GM23338 (cell line): ENCODE results near the gene ADD3. TPM values are rescaled to one million over a fixed set of nuclear protein-coding genes. Genes with fewer than 3 reads are reported as not detected.

Experiments
- ATAC-seq: fragments of 200-7000 bp; cut with Tn5 transposase; 3 replicates; pipeline ENCODE4 v1.9.1; 2020
- DNase-seq: peaks from one replicate; pipeline ENCODE4 v3.0.0-alpha.2; 2015; ENCODE audit warnings: low spot score
- H2AFZ ChIP-seq: fragments of 200-600 bp; sonication (generic); 2 replicates; pipeline ENCODE4 v1.8.0; 2016; ENCODE audit warnings: antibody characterized with exemption, mild to moderate bottlenecking, moderate library complexity
- H3F3A ChIP-seq: fragments of 200-600 bp; sonication (generic); replicated peaks from 2 replicates; pipeline ENCODE4 v1.8.0; 2017; ENCODE audit warnings: antibody characterized with exemption, mixed run types, low read depth
- H3K27ac ChIP-seq: fragments of 200-600 bp; sonication (generic); 2 replicates; pipeline ENCODE4 v1.6.1; 2016; ENCODE audit warnings: low read depth
- H3K27me3 ChIP-seq: fragments of 200-600 bp; sonication (generic); 2 replicates; pipeline ENCODE4 v1.8.0; 2016; ENCODE audit warnings: mild to moderate bottlenecking, mixed run types, moderate library complexity; ENCODE audit not compliant: insufficient read depth
- H3K36me3 ChIP-seq: fragments of 200-600 bp; sonication (generic); 2 replicates; pipeline ENCODE4 v1.8.0; 2016; ENCODE audit warnings: mild to moderate bottlenecking; ENCODE audit not compliant: insufficient read depth
- H3K4me1 ChIP-seq: fragments of 200-600 bp; sonication (generic); 2 replicates; pipeline ENCODE4 v1.8.0; 2016; ENCODE audit warnings: mild to moderate bottlenecking, moderate library complexity; ENCODE audit not compliant: insufficient read depth
- H3K4me2 ChIP-seq: fragments of 200-600 bp; sonication (generic); 2 replicates; pipeline ENCODE4 v1.7.1; 2017; ENCODE audit warnings: mixed run types
- H3K4me3 ChIP-seq: fragments of 200-600 bp; sonication (generic); 2 replicates; pipeline ENCODE4 v1.6.1; 2016; ENCODE audit warnings: mixed run types
- H3K79me2 ChIP-seq: fragments of 200-600 bp; sonication (generic); replicated peaks from 2 replicates; pipeline ENCODE4 v1.8.0; 2017; ENCODE audit warnings: mild to moderate bottlenecking; ENCODE audit not compliant: insufficient read depth
- H3K9me2 ChIP-seq: fragments of 200-600 bp; sonication (generic); 2 replicates; pipeline ENCODE4 v1.8.0; 2017; ENCODE audit not compliant: insufficient read depth
- H4K20me1 ChIP-seq: fragments of 200-600 bp; sonication (generic); replicated peaks from 2 replicates; pipeline ENCODE4 v1.8.0; 2017; ENCODE audit warnings: mild to moderate bottlenecking; ENCODE audit not compliant: insufficient read depth
- H3K27ac Mint-ChIP-seq: 2 replicates; pipeline ENCODE4 v1.8.0; 2020; ENCODE audit warnings: inconsistent platforms, mild to moderate bottlenecking, moderate library complexity, mixed read lengths
- H3K27me3 Mint-ChIP-seq: 3 replicates; pipeline ENCODE4 v1.8.0; 2022; ENCODE audit warnings: low read depth, mild to moderate bottlenecking, moderate library complexity, mixed read lengths, inconsistent platforms; ENCODE audit not compliant: insufficient read depth, poor library complexity
- H3K36me3 Mint-ChIP-seq: 3 replicates; pipeline ENCODE4 v1.8.0; 2021; ENCODE audit warnings: low read depth, mild to moderate bottlenecking, inconsistent platforms, moderate library complexity, mixed read lengths
- H3K4me1 Mint-ChIP-seq: 3 replicates; pipeline ENCODE4 v1.8.0; 2020; ENCODE audit warnings: mild to moderate bottlenecking, inconsistent platforms, mixed read lengths
- H3K4me3 Mint-ChIP-seq: 3 replicates; pipeline ENCODE4 v1.8.0; 2021; ENCODE audit warnings: moderate library complexity, mild to moderate bottlenecking, inconsistent platforms, mixed read lengths
- H3K9me3 Mint-ChIP-seq: 3 replicates; pipeline ENCODE4 v1.8.0; 2020; ENCODE audit warnings: moderate library complexity, mild to moderate bottlenecking, inconsistent platforms, mixed read lengths
- CREB1 ChIP-seq: fragments of 250-450 bp; sonication (Bioruptor Pico); IDR thresholded peaks from 2 replicates; pipeline ENCODE4 v1.5.0; 2020; ENCODE audit warnings: low read depth, mild to moderate bottlenecking, moderate library complexity
- CTCF ChIP-seq, 2 experiments: fragments of 200-600 bp in 1 of 2; sonication (generic) in 1 of 2; conservative IDR thresholded peaks; 2 replicates each; pipeline versions ENCODE4 v1.5.1 to v1.6.1; 2016 to 2017; ENCODE audit warnings: antibody characterized with exemption in 2 of 2, low read depth in 2 of 2, mild to moderate bottlenecking in 2 of 2, moderate library complexity in 1 of 2
- ETS1 ChIP-seq: IDR thresholded peaks from 2 replicates; pipeline ENCODE4 v1.6.1; 2016; ENCODE audit warnings: antibody characterized with exemption
- EZH2 ChIP-seq: fragments of 200-600 bp; sonication (generic); IDR thresholded peaks from one replicate; pipeline ENCODE4 v1.8.0; 2017; ENCODE audit warnings: antibody characterized with exemption, mild to moderate bottlenecking, low read depth; ENCODE audit not compliant: unreplicated experiment
- EZH2phosphoT487 ChIP-seq: fragments of 200-600 bp; sonication (generic); IDR thresholded peaks from one replicate; pipeline ENCODE4 v1.8.1; 2018; ENCODE audit warnings: antibody characterized with exemption; ENCODE audit not compliant: unreplicated experiment
- JUNB ChIP-seq: IDR thresholded peaks from one replicate; pipeline ENCODE4 v1.6.1; 2016; ENCODE audit warnings: antibody characterized with exemption; ENCODE audit not compliant: unreplicated experiment
- POLR2AphosphoS5 ChIP-seq: IDR thresholded peaks from 2 replicates; pipeline ENCODE4 v1.6.1; 2016; ENCODE audit warnings: antibody characterized with exemption, low read depth
- STAT1 ChIP-seq: IDR thresholded peaks from one replicate; pipeline ENCODE4 v1.6.1; 2016; ENCODE audit warnings: antibody characterized with exemption; ENCODE audit not compliant: unreplicated experiment
- ZNF114 ChIP-seq: fragments of 250-450 bp; sonication (Bioruptor Pico); IDR thresholded peaks from 2 replicates; pipeline ENCODE4 v1.5.0; 2020; ENCODE audit warnings: mild to moderate bottlenecking, moderate library complexity
- ZNF331 ChIP-seq: fragments of 250-450 bp; sonication (Bioruptor Pico); IDR thresholded peaks from 2 replicates; pipeline ENCODE4 v1.5.0; 2020; ENCODE audit warnings: low read depth, mild to moderate bottlenecking, moderate library complexity
- ZNF462 ChIP-seq: fragments of 250-450 bp; sonication (Bioruptor Pico); IDR thresholded peaks from 2 replicates; pipeline ENCODE4 v1.5.0; 2020; ENCODE audit warnings: mild to moderate bottlenecking, moderate library complexity
- polyA plus RNA-seq: library from polyadenylated mRNA; unstranded; fragments of >200 nt; fragmentation: Nextera tagmentation; extraction: Ambion mirVana; gene quantifications from 2 replicates; pipeline ENCODE4 v1.2.1, GENCODE V29; 2016
- total RNA-seq: library from RNA; depleted of rRNA; stranded (reverse); fragments of >200 nt; shearing (Covaris generic); gene quantifications from 2 replicates; pipeline ENCODE4 v1.2.3, GENCODE V29; 2014
- TF ChIP-seq, protein P1 (sequence below): IDR thresholded peaks from one replicate; pipeline ENCODE4 v1.6.1; 2018; ENCODE audit warnings: antibody characterized with exemption; ENCODE audit not compliant: unreplicated experiment

ADD3 gene
- total and polyA plus RNA-seq, 2 experiments from 2014 or later, result 68.5 to 767 TPM

DNA sequence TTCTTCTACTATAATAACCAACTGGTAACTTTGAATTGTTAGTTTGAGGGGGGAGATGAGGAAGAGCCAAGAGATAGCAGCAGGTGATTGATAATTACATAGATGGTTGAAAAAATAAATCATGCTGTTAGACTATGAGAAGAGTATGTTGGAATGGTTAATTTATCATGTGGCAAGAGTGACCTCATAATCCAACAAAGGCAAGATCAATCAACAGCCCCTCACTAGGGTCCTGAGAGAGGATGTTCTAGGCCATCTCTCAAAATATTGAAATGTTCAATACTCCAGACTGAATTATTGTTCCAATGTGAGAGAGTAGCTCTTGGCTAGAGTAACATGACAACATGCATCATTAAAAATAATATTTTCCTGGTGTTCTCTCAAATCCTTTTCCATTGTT is 67.9 kb downstream of the ADD3 start:
- Histone ChIP-seq H3K27me3 (no peaks in the 10 kb centered on the region), H2AFZ (no peak overlapping the region), H3K79me2 (peaks cover 82% of the 10 kb centered on the region), H3K4me2 (no peak overlapping the region), H3K4me3 (no peak overlapping the region), H3K36me3 (no peaks in the 10 kb centered on the region), H3F3A (no peaks in the 10 kb centered on the region), H3K9me2 (no peaks in the 10 kb centered on the region), H3K4me1 (peaks cover 12% of the 10 kb centered on the region), H3K27ac (no peak overlapping the region), H4K20me1 (peaks cover 16% of the 10 kb centered on the region; the same call in 1 of the 2 replicates)
- Mint-ChIP-seq H3K9me3 (no peaks in the 10 kb centered on the region), H3K27me3 (peaks cover 2% of the 10 kb centered on the region), H3K4me3 (no peak overlapping the region), H3K4me1 (peaks cover 40% of the 10 kb centered on the region), H3K36me3 (no peaks in the 10 kb centered on the region), H3K27ac (no peak overlapping the region)
- TF ChIP-seq JUNB (no peak), EZH2phosphoT487 (no peak), STAT1 (no peak), CTCF (conservative IDR thresholded peaks at IDR 0.05; ENCODE audit: low read depth in 2 of 2) (no peak), CREB1 (CRISPR knock-in tag) (no peak), POLR2AphosphoS5 (no peak), EZH2 (no peak), ZNF114 (CRISPR knock-in tag) (no peak), ETS1 (no peak), ZNF331 (CRISPR knock-in tag) (no peak), ZNF462 (CRISPR knock-in tag) (no peak)
- TF ChIP-seq, protein P1, sequence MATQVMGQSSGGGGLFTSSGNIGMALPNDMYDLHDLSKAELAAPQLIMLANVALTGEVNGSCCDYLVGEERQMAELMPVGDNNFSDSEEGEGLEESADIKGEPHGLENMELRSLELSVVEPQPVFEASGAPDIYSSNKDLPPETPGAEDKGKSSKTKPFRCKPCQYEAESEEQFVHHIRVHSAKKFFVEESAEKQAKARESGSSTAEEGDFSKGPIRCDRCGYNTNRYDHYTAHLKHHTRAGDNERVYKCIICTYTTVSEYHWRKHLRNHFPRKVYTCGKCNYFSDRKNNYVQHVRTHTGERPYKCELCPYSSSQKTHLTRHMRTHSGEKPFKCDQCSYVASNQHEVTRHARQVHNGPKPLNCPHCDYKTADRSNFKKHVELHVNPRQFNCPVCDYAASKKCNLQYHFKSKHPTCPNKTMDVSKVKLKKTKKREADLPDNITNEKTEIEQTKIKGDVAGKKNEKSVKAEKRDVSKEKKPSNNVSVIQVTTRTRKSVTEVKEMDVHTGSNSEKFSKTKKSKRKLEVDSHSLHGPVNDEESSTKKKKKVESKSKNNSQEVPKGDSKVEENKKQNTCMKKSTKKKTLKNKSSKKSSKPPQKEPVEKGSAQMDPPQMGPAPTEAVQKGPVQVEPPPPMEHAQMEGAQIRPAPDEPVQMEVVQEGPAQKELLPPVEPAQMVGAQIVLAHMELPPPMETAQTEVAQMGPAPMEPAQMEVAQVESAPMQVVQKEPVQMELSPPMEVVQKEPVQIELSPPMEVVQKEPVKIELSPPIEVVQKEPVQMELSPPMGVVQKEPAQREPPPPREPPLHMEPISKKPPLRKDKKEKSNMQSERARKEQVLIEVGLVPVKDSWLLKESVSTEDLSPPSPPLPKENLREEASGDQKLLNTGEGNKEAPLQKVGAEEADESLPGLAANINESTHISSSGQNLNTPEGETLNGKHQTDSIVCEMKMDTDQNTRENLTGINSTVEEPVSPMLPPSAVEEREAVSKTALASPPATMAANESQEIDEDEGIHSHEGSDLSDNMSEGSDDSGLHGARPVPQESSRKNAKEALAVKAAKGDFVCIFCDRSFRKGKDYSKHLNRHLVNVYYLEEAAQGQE, result no peak
- no peak for DNase-seq
- ATAC-seq, result no peak
